ENCODE data around the gene NUDT5. TPM values are rescaled to one million over a fixed set of nuclear protein-coding genes. Genes with fewer than 3 reads are reported as not detected.

NUDT5 gene
- total and polyA plus RNA-seq, 2 of the 8 experiments (the other 6 are each of a cell fraction or from before 2014, with no cell fraction given) = 130 to 134 TPM

- Histone ChIP-seq H3K9ac (replicated peaks in 1 of 4; ENCODE audit: extremely low read depth in 1 of 4, low read depth in 3 of 4, low read length in 3 of 4) (no peak overlapping the region), H3K4ac (replicated peaks; ENCODE audit: insufficient read length, low read depth, low read length) (no peak overlapping the region), H2AFZ (ENCODE audit: low read length) (no peak overlapping the region), H4K91ac (replicated peaks; ENCODE audit: insufficient read length, low read length) (no peak overlapping the region), H3K4me2 (ENCODE audit: insufficient read depth in 1 of 2, low read depth in 2 of 2, low read length in 2 of 2) (no peak overlapping the region), H3K27me3 (replicated peaks in 1 of 4; ENCODE audit: control insufficient read depth in 3 of 4, extremely low read depth in 1 of 4, insufficient read depth in 3 of 4, low read length in 3 of 4) (no peaks in the 10 kb centered on the region), H3K4me3 (ENCODE audit: extremely low read depth in 1 of 4, insufficient read depth in 2 of 4, low read depth in 3 of 4, low read length in 4 of 4) (no peak overlapping the region), H3K23ac (ENCODE audit: insufficient read length) (no peak overlapping the region), H4K5ac (ENCODE audit: insufficient read length, low read depth, low read length) (no peak overlapping the region), H3K79me2 (ENCODE audit: control insufficient read depth in 1 of 2, insufficient read depth in 2 of 2, low read length in 2 of 2) (peaks cover 0 to under 1% of the 10 kb centered on the region in 2 experiments; a peak in 1 of 4 replicates), H3K27ac (ENCODE audit: low read depth, low read length) (no peak overlapping the region), H2BK5ac (ENCODE audit: low read depth, low read length) (no peak overlapping the region), H3K9me3 (ENCODE audit: insufficient read depth in 2 of 2, low read depth in 1 of 2, low read length in 1 of 2) (peaks cover 3 to 13% of the 10 kb centered on the region in 2 experiments; a peak in 3 of 4 replicates), H2BK15ac (ENCODE audit: low read length) (no peak overlapping the region), H3K23me2 (ENCODE audit: low read depth, low read length) (no peaks in the 10 kb centered on the region), H4K8ac (ENCODE audit: extremely low read depth, insufficient read depth, low read length) (no peak overlapping the region), H3K79me1 (ENCODE audit: low read depth, low read length) (peaks cover 3% of the 10 kb centered on the region; the same call in 1 of the 2 replicates), H2BK12ac (ENCODE audit: low read depth, low read length) (no peak overlapping the region), H3K14ac (ENCODE audit: insufficient read length) (no peak overlapping the region), H2BK20ac (ENCODE audit: low read length) (no peak overlapping the region), H3K4me1 (replicated peaks in 1 of 4; ENCODE audit: control insufficient read depth in 3 of 4, insufficient read depth in 4 of 4, low read length in 3 of 4) (no peaks in the 10 kb centered on the region), H2BK120ac (replicated peaks; ENCODE audit: low read depth, low read length) (no peak overlapping the region), H3K18ac (ENCODE audit: extremely low read depth, low read length) (no peak overlapping the region), H3K56ac (replicated peaks; ENCODE audit: insufficient read length, low read depth, low read length) (no peak overlapping the region), H2AK5ac (ENCODE audit: low read depth, low read length) (no peak overlapping the region), H4K20me1 (replicated peaks in 1 of 2; ENCODE audit: control insufficient read depth in 1 of 2, insufficient read depth in 2 of 2, low read length in 2 of 2) (no peaks in the 10 kb centered on the region), H3K36me3 (ENCODE audit: control insufficient read depth in 2 of 4, insufficient read depth in 4 of 4, low read length in 3 of 4) (peaks cover 2 to 53% (median 22%) of the 10 kb centered on the region in 4 experiments; a peak in 7 of 8 replicates)
- ChIA-PET CTCF (ENCODE audit: partially characterized antibody) (interaction anchor here (1.1 kb wide), 1 partner anchor 14 kb away, joined by 4 read pairs; no protein-coding TSS in a partner anchor), POLR2A (ENCODE audit: partially characterized antibody) (interaction anchor here (1.8 kb wide), 1 partner anchor 22 kb away, joined by 5 read pairs; no protein-coding TSS in a partner anchor)
- no peak for DNase-seq (ENCODE audit: low read depth in 1 of 2, low spot score in 2 of 2)
- WGBS, 2 experiments (ENCODE audit: extremely low coverage in 1 of 2, insufficient coverage in 1 of 2, insufficient read length in 1 of 2, insufficient replicate concordance in 2 of 2, low coverage in 1 of 2, low lambda C conversion rate in 2 of 2, missing lambda C conversion rate in 1 of 2) = 90% methylated on average over 11 of the region's 11 CpGs; no CpG with 5 or more reads in 1 of the 2 experiments
- TF ChIP-seq JUN (IDR thresholded peaks at IDR 0.05; ENCODE audit: low read depth, low read length) = no peak
- no peak for TF ChIP-seq CBX5 (IDR thresholded peaks at IDR 0.05; ENCODE audit: low read depth, low read length)
- TF ChIP-seq POU5F1 (IDR thresholded peaks at IDR 0.05; ENCODE audit: low read depth, low read length) = no peak
- TF ChIP-seq, protein P1, sequence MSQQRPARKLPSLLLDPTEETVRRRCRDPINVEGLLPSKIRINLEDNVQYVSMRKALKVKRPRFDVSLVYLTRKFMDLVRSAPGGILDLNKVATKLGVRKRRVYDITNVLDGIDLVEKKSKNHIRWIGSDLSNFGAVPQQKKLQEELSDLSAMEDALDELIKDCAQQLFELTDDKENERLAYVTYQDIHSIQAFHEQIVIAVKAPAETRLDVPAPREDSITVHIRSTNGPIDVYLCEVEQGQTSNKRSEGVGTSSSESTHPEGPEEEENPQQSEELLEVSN (IDR thresholded peaks at IDR 0.05) = no peak
- FAIRE-seq = no peak
Measured at GRCh38 chr10:12228851-12229250, 33.2 kb upstream of the NUDT5 start.

Data from H1 (cell line).